Hematopoietic multipotent progenitor cell treated with erythropoietin and hydrocortisone succinate and interleukin-3 and kit ligand, for 17 days (in vitro differentiated cells): Measurements from ENCODE around the gene FCHSD2.
"Not testable (repeated sequence)": the region's sequence is repeated elsewhere in the genome, so short reads cannot be mapped to it uniquely, and the experiment has no call there.

Source experiments
- DNase-seq: peaks from one replicate; pipeline ENCODE4 v3.0.0-alpha.2; 2015; ENCODE audit warnings: low spot score

FCHSD2 gene

DNA sequence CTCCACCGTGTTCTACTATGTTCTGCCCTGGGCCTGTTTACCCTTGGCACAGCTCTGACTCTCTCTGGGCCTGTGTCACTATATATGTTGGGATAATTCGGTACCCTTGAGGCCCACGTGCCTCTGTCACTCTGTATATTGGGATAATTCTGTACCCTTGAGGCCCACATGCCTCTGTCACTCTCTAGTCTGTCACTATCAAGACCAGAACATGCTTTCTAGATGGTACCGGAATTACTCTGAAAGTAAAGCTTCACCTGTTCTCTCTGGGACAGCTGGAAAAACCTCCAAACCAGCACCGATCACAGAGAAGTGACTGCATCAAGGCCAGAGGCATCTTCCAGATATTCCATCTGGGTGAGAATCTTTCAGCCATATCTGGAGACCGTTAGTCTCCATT, 9.3 kb upstream of the FCHSD2 start:
- no peak for DNase-seq

DNA sequence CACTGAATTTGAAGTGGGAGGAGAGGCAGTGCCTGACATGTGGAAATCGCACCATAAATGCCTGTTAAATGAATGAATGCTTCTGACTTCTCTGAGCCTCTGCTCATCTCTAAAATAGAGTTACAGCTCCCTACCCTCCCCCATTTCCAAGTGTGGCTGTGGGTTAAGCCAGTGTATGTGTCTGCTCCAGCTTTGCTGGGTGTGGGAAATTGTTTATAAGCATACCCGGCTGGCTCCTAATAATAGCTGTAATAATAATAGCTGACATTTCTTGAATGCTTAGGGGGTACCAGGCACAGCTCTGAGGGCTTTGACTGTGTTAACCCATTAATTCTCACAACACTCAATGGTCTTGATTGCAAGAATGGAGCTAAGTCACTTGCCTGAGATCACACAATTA, 7.0 kb upstream of the FCHSD2 start:
- no peak for DNase-seq

DNA sequence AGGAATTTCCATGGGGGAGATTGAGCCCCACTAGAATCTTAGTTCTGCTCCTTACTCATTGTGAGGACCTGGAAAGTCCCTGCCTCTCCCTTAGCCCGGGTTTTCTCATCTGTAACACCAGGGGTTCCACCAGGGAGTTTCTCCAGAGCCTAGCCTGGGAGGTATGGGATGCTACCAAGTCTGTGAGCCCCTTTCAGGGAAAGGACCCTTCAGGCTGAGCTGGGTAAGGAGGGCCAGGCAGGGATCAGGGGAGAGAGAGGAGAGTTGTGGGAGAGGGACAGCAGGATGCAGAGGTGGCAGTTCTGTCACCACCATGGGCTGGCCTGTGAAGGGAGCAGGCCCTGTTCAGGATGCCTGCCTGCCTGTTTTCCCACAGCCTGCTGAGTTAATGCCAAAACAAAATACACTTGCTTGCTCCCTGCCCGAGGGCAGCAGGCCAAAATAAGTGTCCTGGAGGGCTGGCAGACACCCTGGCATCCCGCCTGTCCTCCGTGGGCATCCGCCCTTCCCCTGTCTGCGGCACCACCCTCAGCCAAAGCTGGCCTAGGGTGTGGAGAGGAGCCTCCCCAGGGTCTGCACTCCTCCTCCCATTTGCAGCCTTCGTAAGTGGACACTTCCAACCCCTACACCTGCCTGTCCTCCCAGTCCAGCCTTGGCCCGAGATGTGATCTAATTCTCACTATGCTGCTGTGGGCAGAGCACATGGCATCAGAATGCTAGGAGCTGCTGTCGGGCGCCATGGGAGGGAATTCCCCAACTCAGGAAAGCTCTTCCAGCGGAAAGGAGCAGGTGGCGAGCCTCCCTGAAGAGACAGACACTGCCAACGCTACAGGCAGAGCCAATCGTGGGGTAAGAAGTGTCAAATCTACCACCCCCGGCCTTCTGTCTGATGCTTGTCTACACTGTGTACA, 5.9 kb upstream of the FCHSD2 start:
- DNase-seq: peak; percentile 45

DNA sequence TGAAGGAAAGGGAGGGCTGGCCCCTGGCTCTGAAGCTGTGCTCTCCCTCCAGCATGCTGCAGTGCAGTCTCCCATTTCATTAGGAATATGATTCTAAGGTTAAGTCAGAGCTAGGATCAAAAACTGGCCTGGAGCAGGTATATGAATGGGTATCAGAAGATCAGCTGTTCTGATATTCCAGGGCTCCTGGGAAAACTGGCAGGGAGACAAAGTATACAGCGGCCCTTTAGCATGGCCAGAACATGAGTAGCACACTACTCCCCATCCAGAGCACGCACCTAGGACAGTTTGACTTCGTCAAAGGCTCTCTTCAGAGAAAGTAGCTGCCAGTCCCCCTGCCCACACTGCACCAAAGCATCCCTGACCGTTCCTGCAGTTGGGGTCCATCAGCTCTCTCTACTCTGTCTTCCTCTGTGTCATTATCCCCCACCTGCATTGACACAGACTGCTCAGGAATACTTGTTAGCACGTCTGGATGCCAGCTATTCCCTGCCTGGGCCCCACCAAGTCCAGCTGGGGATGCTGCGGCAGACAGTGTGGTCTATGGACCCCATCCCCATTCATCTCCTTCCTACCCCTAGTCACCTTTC, 4.0 kb upstream of the FCHSD2 start:
- DNase-seq: no peak

DNA sequence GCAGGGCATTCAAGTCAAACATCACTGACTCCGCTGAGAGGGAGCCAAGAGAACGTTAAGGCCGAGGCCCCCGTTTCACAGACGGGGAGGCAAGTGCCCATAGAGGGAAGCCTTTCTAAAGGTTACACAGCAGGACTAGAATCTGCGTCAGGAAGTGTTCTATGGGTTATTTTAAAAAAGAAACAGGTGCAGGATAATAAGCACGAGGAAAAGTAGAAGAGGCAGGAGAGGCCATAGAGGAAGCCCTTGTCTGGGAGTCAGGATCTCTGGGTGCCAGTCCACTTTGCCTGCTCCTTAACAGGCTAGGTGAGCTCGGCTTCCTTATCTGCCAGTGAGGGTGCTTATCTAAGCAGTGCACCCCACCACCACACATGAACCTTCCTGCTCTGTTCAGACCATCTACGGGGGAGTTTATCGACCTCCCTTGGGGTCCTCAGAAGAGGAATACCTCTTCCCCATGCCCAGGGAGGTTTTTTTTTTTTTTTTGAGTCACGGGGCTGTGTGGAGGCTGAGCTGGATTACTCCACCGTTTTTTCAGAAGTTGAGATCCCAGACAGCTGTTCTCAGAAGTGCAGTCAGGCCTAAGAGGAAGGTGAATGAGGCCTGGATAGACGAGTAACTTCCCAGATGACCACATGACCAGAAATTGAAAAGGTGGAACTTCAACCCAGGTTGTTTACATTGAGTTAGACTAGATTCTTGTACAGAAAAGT, 1.2 kb upstream of the FCHSD2 start:
- peak; percentile 40 for DNase-seq

DNA sequence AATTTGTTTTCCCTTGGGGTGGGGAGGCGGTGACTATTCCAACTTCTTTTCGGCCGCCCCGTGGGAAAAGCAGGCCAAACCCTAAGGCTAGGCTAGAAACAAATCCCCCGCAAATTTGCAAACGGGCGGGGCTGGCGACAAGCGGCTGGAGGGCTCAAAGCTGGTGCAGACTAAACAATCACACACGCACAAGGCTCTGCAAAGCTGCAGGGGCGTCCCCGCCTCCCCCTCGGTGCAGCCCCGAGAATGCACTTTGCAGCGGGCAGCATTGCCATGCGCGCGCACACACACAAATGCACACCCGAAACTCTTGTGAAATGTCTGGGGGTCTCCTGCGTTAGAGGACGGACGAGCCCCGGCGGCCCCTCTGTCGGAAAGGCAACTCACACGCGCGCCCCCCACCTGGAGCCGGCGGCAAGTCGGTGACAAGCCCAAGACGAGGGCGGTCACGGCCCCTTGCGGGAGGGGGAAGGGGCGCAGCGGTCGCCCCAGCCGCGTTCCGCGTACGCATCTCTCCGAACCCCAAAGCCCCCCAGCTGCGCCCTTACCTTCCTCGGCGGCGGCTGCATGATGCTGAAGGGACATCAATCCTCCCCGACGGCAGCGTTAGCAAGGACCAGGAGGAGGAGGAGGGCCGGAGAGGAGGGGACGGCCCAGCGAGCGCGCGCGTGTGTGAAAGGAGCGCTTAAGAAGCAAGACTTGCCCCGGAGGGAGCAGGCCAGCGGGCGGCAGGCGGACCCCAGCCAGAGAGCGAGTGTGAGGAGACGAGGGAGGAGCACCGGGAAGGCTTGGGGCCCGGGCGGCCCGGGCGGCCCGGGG, 600 bp downstream of the FCHSD2 start:
- peak; percentile 30 for DNase-seq

DNA sequence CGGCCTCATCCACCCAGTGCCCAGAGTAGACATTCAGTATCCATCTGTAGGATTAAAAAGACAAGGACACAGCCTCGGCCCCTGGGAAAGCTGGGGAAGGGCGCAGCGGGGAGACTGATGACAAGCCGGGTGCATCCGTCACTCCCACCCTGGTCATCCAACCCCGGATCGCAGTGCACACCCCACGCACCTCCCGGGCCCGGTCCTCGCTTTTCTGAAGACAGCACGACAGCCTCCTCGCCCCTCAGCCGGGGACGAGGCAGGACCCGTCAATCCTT, 1.1 kb downstream of the FCHSD2 start:
- no peak for DNase-seq

DNA sequence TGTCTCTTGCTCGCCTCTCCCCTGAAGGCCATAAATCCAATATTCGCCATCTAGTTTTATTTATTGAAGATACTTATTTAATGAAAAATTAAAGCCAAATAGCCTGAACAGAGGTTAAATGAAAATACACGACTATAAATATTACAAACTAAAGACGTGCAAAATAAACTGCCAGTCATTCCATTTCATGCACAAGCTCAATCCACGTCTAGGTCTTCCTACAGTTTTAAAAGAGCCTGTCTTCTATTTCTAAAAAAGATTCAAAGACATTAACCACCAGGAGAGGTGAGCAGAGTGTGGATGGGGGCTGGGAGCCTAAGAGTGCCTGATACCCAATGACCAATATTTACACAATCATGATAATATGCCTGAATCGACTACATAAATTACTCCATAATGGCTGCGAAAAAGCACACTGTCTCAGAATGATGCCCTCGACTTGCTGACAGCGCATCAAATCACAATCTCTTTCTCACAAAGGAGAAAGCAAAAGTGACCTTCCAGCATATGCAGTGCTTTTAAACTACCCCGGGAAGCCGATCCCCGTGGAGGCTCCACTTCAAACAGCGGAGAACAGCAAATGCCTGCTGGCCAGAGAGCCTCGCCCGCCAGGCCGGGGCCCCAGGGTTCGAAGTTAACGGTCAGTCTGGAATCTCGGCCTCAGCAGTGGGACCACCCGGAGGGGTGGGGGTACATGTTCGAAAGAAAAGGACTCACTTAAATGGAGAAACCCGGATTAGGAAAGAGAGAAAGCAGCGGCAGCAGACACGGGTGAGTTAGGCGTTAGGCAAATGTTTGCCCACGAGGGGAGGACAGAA, 1.7 kb downstream of the FCHSD2 start:
- DNase-seq: no peak

DNA sequence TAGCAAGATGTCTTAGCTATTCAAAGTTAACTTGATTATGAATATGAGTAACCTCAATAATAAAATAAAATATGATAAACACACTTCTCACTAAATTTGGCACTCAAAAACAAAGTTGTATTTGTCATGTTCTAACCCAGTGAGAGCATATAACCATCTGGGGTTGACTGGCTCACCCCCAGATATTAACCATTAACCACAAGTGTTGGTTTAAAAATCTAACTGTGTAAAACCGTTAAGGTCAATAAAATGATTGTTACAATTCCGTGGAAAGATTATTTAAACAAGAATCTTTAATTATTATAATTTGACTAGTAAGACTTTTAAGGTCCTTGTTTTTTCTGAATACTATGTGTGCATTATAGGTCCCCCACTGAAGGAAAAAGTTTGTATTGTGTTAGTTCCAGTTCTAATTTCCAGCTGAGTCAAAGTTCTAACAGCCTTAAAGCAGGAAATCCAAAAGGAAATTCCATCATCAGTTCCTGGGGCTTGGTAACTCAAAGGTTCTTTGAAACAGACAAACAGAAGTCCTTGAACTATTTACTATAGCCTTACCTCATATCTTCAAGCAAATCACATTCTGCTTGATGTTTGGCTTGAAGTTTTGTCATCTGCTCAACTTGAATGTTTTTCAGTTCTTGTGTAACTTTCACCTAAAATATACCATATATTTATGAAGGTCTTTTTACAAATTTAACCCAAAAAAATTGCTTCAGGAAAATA, 2.5 kb downstream of the FCHSD2 start:
- no peak for DNase-seq

DNA sequence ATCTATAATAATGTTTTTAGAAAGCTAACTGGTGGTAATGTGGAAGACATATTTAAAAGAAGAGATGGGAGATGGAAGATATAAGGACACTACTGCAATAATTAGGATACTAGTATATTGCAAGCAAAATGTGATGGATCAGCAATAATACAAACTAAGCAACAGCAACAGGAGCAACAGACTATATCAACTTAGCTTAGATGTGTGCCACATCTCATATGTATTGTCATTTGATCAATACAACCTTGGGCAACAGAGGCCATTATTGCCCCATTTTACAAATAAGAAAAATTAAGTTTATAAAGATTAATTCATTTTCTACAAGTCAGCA, 4.2 kb downstream of the FCHSD2 start:
- no peak for DNase-seq

DNA sequence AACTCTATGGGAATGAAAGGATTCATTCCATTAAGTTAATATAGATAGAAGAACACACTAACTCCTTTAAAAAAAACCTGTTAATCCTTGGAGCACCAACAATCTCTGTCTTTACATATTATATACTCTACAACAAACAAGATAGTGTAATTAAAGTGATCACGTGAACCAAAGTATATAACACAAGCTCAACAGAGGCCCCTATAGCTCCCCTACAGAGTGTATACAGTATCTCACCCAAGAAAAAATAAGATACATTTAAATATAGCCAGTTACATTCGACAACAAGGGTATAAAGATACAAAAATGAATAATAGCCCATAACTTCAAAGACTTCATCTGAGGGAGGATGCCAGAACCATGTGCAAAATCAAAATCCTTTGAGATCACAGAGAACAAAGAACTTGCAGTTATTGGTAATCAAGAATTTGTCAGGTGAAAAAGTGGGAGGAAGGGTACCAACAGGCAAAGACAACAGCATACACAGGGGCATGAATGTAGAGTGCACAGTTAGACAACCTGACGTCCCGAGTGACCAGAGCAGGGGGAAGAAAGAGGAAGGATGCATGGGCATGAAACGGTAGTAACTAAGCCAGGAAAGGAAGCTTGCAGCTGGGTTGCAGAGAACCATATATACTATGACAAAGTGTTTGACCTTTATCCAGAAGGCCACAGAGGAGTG, 4.7 kb downstream of the FCHSD2 start:
- no peak for DNase-seq

DNA sequence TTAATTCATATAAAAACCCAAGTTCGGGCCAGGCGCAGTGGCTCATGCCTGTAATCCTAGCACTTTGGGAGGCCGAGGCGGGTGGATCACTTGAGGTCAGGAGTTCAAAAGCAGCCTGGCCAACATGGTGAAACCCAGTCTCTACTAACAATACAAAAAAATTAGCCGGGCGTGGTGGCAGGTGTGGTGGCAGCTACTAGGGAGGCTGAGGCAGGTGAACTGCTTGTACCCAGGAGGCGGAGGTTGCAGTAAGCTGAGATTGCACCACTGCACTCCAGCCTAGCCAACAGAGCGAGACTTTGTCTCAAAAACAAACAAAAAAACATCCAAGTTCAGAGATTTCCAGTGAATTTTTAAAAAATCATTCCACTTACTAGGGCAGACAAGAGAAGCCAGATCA, 5.4 kb downstream of the FCHSD2 start:
- not testable (repeated sequence) for DNase-seq

DNA sequence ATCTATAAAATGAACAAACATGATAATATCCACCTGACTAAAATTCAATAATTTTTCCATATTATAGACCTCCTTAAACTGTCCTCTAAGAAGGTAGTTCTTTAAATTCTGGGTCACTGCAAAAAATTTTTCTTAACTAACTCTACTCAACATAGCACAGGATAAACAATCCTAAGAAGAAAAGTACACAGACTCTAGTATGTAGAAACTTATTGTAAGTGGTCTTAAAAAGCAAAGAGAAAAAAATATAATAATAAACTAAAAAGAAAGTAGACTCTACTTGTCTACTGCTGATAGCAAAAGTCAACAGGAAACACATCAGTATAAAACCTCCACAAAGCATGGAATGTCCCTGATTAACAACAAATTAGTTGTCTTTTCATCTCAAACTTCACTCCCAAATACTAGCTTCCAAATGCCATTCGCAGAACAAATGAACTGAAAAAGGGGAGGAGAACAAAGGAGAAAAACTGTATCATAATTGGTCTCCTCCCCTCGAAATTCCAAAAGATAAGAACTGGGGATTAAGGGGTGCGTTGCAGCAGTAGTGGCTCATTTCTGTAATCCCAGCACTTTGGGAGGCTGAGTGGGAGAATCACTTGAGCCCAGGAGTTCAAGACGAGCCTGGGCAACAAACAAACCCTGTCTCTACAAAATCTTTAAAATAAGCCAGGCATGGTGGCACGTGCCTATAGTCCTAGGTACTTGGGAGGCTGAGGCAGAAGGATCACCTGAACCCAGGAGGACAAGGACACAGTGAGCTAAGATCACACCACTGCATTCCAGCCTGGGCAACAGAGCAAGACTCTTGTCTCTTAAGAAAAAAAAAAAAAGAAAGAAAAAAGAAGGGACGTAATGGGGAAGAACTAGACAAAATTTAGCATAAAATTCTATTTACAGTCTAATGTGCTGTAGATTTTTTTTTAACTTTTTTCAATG, 6.5 kb downstream of the FCHSD2 start:
- no peak for DNase-seq

DNA sequence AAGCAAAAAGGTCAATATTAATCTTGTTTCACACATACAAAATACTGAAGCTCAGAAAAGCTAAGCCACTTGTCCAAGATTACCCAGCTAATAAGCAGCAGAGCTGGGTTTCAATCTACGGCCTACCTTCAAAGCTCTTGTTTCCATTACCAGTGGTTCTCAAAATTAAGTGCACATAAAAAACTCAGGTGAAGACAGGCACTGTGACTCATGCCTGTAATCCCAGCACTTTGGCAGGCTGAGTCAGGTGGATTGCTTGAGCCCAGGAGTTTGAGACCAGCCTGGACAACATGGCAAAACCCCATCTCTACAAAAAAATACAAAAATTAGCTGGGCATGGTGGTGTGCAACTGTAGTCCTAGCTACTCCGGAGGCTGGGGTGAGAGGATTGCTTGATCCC, 9.8 kb downstream of the FCHSD2 start:
- not testable (repeated sequence) for DNase-seq

DNA sequence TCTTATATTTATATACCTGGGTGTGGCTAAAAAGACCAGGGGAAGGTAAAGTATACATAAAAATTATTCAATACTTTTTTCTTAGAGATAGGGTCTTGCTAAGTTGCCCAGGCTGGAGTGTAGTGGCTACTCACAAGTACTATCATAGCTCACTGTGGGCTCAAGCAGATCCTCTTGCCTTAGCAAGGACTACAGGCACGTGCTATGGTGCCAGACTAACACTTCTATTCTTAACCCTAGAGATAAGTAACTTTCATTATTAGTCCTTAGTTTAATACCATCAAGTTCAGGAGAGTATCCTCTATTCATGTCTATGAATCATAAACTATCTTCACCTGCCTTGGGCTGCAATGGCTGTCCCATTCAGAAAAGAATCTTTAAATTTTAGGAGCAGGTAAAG, 11.9 kb downstream of the FCHSD2 start:
- no peak for DNase-seq

DNA sequence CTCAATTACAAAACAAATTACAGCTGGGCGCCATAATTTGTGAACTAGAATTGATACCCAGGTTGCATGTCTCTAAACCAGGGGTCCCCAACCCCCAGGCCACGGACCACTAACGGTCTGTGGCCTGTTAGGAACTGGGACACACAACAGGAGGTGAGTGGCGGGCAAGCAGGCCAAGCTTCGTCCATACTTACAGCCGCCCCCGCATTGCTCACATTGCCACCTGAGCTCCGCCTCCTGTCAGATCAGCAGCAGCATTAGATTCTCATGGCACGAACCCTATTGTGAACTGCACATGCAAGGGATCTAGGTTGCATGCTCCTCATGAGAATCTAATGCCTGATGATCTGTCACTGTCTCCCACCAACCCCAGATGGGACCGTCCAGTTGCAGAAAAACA, 12.9 kb downstream of the FCHSD2 start:
- no peak for DNase-seq

DNA sequence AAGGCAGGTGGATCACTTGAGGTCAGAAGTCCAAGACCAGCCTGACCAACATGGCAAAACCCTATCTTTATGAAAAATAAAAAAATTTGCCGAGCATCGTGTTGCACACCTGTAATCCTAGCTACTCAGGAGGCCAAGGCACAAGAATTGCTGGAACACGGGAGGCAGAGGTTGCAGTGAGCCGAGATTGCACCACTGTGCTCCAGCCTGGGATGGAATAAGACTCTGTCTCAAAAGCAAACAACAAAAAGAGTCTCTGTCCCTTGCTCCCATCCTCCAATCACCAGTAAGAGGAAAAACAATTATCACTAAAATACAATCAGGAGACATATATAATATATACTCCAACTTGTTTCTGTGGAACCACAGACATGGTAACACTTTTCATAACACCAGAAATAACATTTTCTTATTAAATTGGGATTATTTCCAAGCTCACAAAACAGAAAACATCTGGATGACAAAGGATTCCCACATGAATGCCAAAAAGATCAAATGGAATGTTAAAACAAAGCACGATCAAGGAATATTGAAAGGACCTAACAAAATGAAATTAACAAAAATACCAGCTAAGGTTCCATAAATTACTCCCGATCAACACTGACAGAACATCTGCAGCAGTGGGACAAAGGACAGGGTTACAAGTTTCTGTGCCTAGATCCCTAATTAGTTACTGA, 15.2 kb downstream of the FCHSD2 start:
- DNase-seq: no peak

DNA sequence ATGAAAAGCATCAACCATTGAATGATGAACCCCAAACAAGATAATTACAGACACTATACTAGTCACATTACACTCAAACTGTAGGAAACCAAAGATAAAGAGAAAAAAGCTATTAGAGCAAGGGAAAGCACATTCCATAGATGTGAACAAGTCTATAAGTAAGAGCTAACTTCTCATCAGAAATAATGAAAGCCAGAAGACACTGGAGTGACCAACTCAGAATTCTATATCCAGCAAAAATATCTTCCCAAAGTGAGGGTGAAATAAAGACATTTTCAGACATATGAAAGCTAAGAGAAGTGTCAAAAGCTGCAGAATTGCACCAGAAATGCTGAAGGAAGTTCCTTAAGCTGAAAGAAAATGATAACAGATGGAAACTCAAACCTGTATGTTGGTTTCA, 17.3 kb downstream of the FCHSD2 start:
- no peak for DNase-seq

DNA sequence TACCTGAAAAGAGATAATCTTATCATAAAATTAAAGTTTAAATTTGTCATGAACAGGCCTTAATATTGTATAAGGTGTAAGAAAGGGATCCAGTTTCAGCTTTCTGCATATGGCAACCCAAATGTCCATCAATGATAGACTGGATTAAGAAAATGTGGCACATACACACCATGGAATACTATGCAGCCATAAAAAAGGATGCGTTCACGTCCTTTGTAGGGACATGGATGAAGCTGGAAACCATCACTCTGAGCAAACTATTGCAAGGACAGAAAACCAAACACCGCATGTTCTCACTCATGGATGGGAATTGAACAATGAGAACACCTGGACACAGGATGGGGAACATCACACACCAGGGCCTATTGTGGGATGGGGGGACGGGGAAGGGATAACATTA, 18.2 kb downstream of the FCHSD2 start:
- DNase-seq: not testable (repeated sequence)
